ENCODE measurements around the gene SSTR4.

DNA sequence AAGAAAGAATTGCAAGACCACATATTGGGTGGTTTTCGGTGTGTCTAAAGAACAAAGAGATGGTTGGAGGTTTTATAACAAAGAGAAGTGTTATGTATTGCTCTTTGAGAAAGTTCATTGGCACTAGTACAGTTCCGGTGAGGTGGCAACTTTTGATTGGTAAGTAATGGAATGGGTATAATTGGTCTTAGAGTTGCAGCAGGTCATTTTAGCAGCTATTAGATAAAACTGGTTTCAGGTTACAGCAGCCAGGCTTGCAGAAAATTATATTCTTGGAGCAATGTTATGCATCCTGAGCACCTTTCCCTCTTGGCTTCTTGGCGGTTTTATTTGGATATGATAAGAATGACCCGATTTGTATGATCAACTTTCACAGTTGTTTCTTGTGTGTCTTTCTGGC is 12.3 kb upstream of the SSTR4 start:
- TF ChIP-seq, protein P1, sequence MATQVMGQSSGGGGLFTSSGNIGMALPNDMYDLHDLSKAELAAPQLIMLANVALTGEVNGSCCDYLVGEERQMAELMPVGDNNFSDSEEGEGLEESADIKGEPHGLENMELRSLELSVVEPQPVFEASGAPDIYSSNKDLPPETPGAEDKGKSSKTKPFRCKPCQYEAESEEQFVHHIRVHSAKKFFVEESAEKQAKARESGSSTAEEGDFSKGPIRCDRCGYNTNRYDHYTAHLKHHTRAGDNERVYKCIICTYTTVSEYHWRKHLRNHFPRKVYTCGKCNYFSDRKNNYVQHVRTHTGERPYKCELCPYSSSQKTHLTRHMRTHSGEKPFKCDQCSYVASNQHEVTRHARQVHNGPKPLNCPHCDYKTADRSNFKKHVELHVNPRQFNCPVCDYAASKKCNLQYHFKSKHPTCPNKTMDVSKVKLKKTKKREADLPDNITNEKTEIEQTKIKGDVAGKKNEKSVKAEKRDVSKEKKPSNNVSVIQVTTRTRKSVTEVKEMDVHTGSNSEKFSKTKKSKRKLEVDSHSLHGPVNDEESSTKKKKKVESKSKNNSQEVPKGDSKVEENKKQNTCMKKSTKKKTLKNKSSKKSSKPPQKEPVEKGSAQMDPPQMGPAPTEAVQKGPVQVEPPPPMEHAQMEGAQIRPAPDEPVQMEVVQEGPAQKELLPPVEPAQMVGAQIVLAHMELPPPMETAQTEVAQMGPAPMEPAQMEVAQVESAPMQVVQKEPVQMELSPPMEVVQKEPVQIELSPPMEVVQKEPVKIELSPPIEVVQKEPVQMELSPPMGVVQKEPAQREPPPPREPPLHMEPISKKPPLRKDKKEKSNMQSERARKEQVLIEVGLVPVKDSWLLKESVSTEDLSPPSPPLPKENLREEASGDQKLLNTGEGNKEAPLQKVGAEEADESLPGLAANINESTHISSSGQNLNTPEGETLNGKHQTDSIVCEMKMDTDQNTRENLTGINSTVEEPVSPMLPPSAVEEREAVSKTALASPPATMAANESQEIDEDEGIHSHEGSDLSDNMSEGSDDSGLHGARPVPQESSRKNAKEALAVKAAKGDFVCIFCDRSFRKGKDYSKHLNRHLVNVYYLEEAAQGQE (IDR thresholded peaks at IDR 0.05; ENCODE audit: insufficient read depth in 1 of 2, low read depth in 2 of 2, low read length in 2 of 2) = no peak
- TF ChIP-seq POLR2AphosphoS5 (IDR thresholded peaks at IDR 0.05; ENCODE audit: low read depth, low read length) (no peak), FOXP2 (optimal IDR thresholded peaks at IDR 0.05; ENCODE audit: borderline replicate concordance, extremely low read depth, extremely low read length, insufficient read depth) (no peak), TAF1 (IDR thresholded peaks at IDR 0.05; ENCODE audit: borderline replicate concordance, insufficient read depth, low read length) (no peak)
